HG03039 (cell line): ENCODE measurements around the gene CD200R1.

Experiments
- ATAC-seq: cut with Tn5 transposase; IDR thresholded peaks from one replicate; pipeline ENCODE4 v1.9.1; 2021; ENCODE audit warnings: mild to moderate bottlenecking, moderate library complexity; ENCODE audit not compliant: unreplicated experiment

The CD200R1 gene, protein sequence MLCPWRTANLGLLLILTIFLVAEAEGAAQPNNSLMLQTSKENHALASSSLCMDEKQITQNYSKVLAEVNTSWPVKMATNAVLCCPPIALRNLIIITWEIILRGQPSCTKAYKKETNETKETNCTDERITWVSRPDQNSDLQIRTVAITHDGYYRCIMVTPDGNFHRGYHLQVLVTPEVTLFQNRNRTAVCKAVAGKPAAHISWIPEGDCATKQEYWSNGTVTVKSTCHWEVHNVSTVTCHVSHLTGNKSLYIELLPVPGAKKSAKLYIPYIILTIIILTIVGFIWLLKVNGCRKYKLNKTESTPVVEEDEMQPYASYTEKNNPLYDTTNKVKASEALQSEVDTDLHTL

DNA sequence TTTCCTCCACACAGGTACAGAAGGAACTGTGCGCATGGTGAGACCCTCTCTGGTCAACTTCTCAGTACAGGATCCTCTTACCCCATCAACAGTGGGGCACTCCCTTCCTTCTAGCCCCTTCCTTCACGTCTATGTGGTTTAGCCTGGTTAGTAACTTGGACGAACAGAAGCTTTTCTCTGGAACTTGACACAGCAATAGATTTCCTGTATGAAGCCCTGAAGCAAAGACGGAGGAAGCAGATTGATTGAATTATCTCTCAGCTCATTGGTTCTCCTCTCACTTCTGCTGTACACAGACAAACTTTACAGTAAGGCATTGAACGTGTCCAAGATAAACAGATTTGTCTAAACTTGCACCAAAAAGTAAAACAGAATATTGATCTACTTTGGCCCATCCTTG, at the start of gene CD200R1:
CD200R1 (minus strand) TSS at position 210 of the 400 bp plus-strand sequence. CDS start 246 bp downstream, outside the sequence.
- ATAC-seq: no peak

GRCh38 chr3:113021471-113021870, 46.6 kb upstream of the CD200R1 start:
- no peak for ATAC-seq

GRCh38 chr3:113019182-113020137, 44.6 kb upstream of the CD200R1 start:
- ATAC-seq: peak; percentile 88

DNA sequence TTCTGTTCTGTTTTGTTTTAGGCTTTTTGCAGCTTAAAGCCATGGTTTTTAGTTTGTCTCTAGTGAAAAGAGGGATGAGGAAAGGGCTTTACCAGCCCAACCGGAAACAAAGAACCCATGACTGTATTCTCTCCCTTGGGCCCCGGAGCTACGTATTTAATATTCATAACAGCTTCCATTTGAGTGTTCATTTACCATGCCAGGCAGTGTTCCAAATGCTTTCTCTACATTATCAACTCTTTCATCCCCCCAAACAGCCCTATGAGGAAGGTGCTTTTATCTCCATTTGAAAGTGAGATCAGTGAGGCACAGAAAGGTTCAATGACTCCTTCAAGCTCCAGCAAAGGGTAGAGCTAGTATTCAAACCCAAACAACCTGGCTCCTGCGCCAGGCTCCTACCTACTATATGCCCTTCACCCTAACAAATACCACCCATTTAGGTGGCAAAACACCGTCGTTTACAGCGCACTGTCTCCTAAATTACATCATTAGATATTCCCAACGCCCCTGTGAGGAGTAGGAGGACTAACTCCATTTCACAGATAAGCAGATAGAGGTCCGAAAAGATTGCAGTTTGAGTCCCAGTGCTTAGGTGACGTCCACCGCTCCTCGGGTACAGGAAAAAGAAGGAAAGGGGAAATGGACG, 43.8 kb upstream of the CD200R1 start:
- no peak for ATAC-seq

GRCh38 chr3:113013593-113013992, 38.7 kb upstream of the CD200R1 start:
- no peak for ATAC-seq

GRCh38 chr3:113008117-113008516, 33.2 kb upstream of the CD200R1 start:
- no peak for ATAC-seq

GRCh38 chr3:113006359-113007056, 31.6 kb upstream of the CD200R1 start:
- no peak for ATAC-seq

GRCh38 chr3:113005611-113006010, 30.7 kb upstream of the CD200R1 start:
- ATAC-seq: no peak

DNA sequence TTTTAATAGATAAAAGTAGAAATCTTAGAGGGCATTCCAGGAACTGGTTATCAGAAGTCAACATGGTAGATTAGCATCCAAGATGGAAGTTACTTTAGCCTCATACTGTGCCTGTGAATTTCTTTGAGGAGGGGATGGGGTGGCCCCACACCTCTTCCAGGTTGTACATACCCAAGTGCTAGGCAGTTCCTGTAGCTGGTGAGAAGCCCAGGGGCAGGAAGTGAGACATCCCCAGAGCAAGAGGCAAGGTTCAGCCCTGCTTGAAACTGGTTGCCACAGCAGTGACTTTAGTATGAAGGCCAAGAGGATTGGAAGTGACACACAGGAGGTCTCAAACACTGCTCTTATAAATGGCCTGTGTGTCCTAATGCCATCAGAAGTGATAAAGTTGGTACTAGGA, 27.8 kb upstream of the CD200R1 start:
- no peak for ATAC-seq

GRCh38 chr3:113002037-113002436, 27.1 kb upstream of the CD200R1 start:
- no peak for ATAC-seq

- no peak for ATAC-seq
These were observed 25.8 kb upstream of the CD200R1 start for GRCh38 chr3:113000691-113001090.

- no peak for ATAC-seq
These were observed 20.9 kb upstream of the CD200R1 start for GRCh38 chr3:112995800-112996199.

GRCh38 chr3:112990672-112991602, 16.0 kb upstream of the CD200R1 start, which contains the start of gene GTPBP8:
GTPBP8 (plus strand) TSS chr3:112990984; CDS start chr3:112991000, 16 bp downstream.
- peak; percentile 92 for ATAC-seq

DNA sequence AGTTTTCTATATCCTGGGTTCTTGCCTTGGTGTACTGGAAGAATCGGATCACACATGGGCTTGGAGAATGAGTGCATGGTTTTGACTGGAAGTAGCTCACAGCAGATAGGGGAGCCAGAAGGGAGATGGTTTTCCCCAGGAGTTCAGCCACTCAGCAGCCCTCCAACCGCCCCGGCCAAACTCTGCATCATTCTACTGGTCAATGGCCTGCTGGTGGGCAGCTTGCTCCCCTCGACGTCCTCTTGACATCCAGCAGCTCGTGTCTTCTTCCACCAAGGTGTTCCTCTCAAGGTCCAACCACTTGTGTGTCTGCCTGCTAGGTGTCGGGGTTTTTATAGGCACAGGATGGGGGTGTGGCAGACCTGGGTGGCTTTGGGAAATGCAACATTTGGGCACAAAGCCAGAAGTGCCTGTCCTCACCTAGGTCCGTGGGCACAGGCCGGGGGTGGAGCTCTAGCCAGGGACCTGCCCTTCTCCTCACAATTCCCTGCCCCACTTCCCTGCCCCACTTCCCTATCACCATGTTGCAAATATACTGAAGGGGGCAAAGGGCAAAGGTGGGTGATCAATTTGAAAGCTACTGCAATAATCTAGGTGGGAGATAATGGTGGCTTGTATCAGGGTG, 12.9 kb upstream of the CD200R1 start:
- no peak for ATAC-seq

DNA sequence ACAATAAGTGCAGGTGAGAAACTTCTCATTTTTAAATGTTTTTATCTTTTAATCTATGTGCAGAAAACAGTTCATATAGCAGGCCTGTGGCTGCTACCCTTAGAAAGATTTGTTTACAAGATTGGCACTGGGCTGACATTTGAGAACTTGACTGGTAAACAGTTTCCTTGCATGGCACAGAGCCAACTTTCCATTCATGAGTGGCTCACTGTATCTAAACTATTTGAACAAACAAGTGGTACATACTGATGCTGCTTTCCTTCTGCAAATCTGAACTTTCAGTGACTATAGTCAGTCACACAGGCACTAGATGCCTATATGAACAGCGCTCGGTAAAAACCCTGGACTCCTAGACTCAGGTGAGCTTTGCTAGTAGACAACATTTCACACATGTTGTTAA, 9.6 kb upstream of the CD200R1 start:
- no peak for ATAC-seq

- ATAC-seq: no peak
These were observed 7.8 kb upstream of the CD200R1 start for GRCh38 chr3:112982710-112983109.

DNA sequence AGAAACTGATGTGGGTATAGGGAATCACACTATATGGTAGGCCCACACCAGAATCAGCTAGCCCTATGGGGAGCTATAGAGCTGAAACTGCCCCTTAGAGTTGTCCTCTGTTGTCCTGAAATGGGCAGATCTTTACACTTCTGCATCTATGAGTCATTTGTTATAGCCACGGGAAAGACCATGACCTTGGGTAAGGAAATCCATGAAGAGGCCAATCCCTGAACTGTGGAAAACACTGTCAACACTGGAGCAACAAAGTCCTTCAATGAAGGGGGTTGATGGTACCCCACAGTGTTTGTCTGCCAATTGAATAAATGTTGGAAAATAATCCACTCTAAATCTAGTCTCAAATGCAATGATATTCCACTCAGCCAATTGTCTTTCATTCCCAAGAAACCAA, 5.2 kb upstream of the CD200R1 start:
- ATAC-seq: no peak

GRCh38 chr3:112979244-112979832, 4.4 kb upstream of the CD200R1 start:
- ATAC-seq: no peak

GRCh38 chr3:112976953-112977352, 2.0 kb upstream of the CD200R1 start:
- ATAC-seq: no peak
